Activated T-cell treated with anti-CD3 and anti-CD28 coated beads for 1 hour (primary cell): ENCODE data around the gene GTF3C1.
A peak's percentile ranks its signal among the peaks of the same experiment; 100 is the strongest.

ENCODE experiments used
- DNase-seq: peaks from one replicate; pipeline ENCODE4 v3.0.0-alpha.2; 2020; ENCODE audit warnings: low read depth

GTF3C1 gene

DNA sequence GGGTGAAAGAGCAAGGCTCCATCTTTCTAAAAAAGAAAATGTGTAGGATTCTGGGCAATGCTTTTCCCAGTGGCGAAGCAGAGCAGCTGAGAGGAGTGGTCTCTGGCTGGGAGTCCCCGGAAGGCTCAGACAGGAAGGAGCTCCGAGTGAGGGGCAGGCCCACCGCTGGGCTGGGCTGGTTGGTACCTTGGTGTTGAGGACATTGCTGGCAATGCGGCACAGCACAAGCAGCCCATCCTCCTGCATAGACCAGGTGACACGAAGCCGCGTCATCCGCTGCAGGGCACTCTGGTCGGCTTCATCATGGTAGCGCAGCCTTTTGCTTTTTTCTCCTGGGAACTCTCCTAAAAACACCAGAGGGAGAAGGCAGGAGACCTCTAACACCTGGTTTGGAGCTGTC, 63.9 kb downstream of the GTF3C1 start:
- no peak for DNase-seq

DNA sequence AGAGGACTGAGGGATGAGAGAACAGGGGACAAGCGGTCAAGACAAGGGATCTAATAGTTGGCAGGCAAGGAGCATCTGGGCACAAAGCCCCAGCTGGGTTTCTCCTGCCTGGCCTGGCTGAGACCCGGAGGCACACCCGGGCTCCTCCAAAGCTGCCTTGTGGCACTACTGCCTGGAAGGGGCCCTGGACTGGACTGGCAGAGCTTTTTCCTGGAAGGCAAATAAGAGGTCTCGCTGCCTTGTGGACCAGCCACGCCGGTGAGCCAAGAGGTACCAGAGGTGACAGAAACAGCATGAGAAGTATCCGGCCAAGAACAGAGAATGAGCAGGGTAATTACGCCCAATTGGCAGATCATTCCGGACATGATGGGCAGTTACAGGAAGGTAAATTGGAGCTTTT, 64.6 kb downstream of the GTF3C1 start:
- DNase-seq: no peak

DNA sequence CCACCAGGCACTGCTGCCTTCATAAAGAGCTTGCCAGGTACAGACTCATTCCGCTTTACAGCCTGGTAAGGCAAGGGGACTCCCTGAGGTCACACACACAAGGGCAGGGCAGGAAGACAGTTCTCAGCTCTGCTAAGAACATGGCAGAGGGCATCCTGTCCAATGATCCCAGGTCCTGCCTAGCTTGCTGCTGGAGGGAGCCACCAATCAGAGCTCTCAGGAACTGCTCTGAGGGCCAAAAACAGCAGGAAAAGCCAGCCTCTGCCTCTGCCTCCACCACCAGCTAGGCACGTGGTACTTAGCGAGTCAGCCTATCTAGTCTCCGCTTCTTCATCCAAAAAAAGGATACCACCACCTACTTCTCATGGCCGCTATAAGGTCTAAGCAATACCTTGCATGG, 66.1 kb downstream of the GTF3C1 start:
- DNase-seq: no peak

DNA sequence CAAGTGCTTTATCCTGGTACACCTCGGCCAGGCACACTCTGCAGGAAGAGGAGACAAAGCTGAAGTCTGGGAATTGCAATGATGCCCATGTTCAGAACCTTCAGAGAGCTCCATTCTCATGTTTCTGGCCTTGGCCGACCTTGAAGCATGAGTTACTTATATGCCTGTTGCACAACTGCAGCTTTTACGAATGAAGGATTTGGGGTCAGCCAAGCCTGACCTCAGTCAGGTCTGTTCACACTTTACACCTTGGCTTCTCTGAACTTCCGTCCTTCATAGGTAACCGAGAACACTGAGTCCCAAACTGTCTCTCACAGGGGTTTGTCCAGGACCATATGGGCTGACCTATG, 66.7 kb downstream of the GTF3C1 start:
- DNase-seq: no peak

DNA sequence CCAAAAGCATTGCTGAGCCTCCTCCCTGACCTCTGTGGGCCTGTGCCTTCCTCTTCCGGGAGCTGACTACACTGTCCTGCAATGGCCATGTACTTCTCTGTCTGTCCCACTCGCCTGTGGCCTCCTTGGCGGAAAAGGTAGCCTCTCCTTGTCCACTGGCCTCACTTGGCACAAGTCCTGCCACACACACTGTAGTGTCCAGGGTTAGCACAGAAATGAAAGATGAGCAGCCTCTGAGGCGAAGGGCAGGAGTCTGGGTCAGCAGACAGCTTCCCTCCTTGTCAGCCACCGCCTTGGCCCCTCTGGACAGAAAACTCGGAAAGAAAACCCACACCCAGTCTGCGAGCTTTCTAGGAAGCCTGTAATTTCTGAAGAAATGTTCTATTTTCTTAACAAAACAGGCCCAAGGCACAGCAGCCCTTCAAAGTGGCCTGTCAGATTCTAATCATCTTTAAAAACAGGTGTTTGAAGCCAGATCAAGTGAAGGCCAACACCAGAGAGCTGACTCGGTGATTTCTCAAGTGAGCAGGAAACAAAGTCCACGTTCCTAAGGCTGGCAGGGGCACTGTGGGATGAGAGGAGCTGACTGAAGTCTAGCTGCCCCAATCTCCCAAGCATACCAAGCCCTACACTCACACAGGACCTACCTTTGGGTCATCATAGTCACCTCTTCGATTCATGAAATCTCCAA, 67.2 kb downstream of the GTF3C1 start:
- DNase-seq: no peak

DNA sequence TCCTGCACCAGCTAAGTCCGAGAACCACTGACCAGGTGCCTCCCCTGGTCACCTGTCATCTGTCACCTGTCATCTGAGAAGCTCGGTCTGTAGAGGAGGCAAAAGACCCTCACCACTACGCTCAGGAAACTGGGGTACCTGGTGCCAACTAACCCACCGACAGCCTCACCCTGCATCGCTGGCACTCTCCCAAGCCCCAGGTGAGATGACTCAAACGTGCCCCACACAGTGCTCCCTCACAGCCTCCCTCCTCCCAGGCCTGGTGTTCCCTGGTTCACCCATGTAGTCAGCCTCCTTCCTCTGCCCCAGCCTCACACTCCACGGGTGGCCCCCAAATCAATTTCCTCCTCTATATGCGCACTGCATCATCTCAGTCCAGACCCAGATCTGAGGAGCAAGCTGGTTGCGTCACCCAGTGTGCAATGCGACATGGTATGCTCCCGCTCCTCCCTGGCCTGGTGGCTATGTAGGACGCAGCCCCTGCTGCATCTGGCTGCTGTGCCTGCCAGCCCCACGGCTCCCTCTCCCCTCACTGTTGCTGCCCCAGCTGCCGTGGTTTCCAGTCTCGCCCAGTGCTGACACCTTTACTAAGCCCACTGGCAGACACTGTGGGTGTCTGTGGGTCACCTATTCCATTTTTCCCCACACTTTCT, 68.3 kb downstream of the GTF3C1 start:
- DNase-seq: no peak

DNA sequence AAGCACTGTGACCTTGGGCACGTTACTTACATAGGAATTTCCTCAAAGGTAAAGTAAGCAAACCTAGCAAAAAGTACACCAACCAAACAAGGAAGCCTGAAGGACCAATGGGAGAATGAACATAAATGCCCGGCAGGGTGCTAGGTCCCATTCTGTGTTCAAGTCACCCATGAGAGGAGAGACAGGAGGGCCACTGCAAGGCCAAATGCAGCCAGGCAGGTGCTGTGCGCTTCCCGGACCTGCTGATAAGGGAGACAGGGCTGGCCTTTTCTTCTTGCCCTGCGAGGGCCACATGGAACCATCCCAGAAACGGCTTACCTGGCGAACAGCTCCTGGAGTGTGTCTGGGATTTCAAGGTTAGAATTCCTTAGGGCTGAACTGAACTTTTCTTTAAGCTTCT, 69.0 kb downstream of the GTF3C1 start:
- DNase-seq: no peak

DNA sequence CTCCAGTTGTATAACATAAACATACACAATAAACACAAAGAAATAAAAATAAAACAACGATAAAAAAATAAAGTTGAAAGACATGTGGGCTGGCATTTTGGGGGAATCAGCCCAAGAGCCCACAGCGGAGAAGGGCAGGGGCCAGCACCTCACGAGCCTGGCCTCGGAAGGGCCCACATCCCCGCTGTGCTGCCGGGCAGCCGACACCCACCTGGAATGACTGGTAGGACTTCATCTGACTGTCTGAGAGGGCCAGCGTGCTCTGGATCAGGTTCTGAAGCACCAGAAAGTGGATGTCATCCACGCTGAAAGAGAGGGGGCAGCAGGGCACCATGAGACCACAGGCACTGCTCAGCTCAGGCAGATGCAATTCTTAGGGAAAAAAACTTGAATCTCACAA, 73.5 kb downstream of the GTF3C1 start:
- no peak for DNase-seq

DNA sequence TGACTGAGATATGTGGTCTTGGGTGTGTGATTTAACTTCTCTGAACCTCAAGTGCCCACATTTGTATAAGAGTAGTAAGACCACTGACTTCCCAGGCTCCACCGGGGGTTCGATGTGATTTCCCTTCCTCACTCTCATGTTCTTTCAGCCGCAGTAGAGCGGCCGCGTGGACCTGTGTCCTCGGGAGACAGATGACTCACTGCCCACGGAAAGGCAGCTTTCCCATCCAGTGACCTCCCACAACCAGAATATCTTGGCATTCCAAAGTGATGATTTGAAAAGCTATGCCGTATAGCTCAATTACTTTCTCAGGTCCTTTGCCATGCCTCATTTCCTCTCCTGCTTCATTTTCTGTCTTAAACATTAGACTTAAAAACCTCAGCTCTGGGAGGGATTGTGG, 74.2 kb downstream of the GTF3C1 start:
- DNase-seq: no peak

DNA sequence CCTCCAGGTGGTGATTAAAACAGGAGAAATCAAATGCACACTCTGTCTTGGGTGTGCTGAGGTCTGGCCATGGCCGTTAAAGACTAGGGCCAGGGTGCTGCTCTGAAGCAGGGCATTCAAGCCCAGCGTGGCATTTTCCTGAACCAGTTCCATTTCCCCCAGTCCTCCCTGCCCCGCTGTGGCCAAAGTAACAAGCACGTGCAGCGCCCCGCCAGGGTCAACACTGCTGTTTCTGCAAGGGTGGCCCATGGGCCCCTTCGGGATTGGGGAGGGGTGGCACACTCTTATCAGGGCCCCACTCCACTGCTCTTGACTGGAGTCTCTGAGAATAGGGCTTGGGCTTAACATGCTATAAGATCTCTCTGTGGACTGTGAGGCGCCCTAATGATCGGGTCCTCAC, 74.8 kb downstream of the GTF3C1 start:
- no peak for DNase-seq

DNA sequence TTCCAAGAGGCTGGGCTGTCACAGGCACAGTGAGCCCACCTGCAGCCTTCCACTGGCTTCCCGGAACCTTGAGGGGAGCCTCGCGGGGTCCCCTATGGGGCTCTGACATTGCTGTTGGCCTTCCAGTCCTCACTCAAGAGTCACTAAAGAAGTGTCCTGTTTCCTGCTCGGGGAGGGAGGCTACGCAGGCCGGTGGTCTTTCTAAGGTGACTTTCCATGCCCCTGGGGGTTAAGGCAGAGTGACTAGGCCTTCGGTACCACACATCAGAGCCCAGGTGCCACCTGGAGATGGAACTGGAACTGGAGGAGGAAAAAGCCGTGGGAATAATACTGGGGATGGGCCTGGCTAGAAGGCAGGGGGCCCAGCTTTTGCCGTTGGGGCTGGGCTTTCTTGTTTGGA, 75.7 kb downstream of the GTF3C1 start:
- no peak for DNase-seq

DNA sequence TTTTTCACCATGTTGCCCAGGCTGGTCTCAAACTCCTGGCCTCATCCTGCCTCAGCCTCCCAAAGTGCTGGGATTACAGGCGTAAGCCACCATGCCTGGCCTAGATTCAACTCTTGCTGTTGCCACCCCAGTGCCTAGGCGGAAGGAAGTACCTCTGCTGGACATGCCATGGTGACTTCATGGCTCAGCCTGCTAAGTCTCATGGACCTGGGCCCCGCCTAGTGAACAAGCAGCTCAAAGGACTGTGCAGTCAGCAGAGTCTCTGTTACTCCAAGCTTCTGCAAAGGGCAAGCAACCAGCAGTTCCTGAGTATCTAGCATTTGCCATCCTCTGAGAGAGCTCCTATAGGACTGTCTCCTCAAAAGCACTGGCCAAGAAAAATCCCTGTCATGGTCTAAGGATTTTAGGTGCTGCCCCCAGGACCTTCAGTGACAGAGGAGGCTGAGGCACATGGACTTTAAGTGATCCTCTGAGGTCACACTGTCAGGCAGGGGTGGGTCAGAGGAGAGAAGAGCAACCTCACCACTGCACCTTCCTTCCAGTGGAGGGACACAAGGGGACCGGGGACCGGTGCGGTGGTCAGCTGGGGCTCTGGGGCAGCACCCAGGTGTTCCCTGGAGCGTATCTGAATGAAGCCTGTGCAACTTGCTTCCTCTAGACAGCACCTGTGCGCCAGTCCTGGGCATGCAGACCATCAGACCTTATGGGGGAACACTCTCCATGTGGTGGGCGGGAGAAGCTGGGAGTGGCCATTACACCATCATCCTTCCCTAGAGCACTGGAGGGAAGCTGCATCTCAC, 76.4 kb downstream of the GTF3C1 start:
- DNase-seq: no peak

DNA sequence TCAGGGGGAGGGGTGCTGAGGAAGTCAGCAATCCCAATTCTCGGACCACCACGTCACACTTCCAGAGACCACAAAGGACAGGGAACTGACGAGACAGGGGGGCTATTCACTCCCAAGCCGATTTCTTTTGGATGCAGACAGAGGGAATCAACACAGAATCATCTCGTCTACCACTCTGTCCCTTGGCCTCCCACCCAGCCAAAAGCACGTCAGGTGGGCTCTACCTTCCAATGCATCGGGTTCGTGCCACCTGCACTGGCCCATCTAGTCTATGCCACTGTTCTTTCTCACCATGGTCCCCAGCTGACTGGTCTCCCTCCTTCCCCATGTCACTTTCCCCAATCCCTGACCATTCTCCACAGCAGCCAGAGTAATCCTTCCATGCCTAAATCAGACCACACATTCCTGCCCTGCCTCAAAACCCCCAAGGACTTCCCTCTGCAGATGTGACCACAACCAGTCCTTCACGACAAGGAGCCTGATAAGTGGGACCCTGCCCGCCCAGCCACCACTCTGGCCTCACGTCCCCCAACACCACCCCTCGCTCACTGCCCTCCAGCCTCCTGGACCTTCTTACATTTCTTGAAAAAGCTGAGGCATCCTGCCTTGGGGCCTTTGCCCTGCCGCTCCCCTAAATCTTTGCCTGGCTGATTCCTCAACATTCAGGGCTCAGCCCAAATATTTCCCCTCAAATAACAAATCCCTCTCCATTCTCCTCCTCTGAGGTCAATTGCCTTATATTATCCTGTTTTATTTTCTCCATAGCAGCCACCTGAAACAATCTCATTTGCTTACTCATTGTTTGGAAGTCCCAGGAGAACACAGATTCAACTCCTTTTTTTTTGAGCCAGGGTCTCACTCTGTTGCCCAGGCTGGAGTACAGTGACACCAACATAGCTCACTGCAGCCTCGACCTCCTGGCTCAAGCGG, 77.4 kb downstream of the GTF3C1 start:
- no peak for DNase-seq

DNA sequence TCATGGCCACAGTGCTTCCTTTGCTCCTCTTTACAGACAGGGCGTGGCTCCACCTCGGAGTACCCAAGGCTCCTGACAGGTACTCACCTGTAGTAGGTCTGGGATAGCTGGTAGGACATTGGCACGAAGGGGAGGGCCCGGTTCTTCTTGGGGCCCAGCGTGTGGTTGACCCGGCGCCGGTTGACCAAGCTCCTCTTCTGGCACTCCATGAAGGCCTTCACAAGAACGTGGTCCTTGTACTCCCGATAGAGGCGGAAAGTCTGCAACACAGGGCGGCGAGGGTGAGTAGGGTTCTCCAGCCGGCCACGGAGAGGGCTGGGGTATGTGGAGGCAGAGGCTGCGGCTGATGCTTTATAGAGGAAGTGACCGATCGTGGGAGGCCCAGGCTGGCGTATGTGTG, 78.1 kb downstream of the GTF3C1 start:
- no peak for DNase-seq

DNA sequence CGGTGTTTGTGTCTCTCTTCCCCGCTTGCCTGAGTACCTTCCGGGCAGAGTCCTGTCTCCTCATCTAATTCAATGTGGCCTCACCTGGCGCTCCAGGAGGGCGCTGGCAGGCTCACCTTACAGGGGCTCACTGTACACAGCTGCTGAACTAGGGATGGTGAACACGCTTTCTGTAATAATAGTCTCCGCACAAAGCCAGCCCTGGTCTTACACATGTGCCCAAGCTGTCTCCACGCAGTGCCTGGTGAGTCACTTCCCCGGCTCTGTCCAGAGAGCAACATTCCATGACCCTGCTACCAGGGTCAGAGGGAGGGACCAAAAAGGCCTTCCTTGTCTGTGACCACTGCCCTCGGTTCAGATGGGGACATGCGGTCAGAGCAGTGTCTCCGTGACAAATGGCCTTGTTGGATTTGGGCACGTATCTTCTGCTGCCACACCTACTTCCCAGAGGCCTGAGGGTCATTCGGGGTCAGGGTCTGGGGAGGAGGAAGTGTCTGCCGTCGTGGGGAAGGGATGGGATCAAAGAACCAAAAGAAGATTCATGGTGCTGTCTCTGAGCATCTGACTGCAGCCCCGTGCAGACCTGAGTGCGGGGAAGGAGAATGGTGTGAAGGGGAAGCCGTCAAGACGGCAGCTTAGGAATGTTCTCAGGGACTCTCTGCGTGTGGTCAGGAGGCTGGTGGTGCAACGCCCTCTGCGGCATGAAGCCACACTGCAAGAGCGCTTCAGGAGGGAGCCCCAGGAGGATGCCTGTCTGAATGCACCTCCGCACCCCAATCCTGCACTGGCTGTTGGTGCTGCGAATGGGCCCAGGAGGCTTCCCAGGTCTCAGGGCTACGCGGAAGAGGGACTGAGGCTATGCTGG, 78.9 kb downstream of the GTF3C1 start:
- DNase-seq: no peak

DNA sequence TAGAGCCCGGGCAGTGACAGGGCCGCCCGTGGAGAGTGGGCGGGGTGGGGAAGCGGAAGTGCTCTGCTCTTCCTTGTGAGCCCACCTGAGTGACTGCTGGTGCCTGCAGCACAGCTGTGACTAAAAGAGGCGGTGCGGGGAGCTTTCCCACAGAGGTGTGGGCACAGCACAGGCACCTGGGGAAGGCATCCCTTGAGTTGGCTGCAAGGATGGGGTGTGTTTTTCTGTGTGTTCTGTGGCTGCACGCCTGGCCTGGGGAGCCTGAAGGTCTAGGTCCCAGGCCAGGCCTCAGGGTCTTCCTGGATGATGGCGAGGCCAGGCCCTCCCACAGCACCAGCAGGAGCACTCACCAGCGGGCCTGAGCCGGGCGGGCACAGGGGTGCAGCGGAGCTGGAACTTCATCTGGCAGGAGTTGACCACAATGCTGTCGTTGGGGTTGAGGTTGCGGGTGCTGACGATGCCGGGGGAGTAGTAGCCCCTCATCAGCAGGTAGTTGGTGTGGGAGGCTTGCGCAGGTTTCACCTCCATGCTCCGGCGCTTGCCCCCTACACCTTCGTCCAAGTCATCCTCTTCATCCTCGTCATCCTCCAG, 80.7 kb downstream of the GTF3C1 start:
- DNase-seq: no peak

DNA sequence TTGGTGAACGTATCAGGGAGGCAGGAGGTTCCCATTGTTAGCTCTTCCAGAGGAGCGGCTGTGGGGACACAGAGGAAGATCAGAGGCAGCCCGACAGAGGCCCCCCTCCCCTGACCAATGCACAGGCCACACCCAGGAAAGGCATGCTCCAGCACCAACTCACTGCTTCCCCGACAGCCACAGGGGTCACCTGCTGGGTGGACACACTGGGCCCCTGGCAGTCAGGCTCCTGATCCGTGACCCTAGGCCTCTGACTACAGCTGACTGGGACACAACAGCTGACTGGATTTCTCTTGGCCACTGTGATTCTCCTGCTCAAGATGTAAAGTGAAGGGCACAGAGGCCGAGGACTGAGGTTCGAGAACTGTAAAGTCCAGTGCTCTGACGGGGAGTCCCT, 84.2 kb downstream of the GTF3C1 start:
- DNase-seq: no peak

DNA sequence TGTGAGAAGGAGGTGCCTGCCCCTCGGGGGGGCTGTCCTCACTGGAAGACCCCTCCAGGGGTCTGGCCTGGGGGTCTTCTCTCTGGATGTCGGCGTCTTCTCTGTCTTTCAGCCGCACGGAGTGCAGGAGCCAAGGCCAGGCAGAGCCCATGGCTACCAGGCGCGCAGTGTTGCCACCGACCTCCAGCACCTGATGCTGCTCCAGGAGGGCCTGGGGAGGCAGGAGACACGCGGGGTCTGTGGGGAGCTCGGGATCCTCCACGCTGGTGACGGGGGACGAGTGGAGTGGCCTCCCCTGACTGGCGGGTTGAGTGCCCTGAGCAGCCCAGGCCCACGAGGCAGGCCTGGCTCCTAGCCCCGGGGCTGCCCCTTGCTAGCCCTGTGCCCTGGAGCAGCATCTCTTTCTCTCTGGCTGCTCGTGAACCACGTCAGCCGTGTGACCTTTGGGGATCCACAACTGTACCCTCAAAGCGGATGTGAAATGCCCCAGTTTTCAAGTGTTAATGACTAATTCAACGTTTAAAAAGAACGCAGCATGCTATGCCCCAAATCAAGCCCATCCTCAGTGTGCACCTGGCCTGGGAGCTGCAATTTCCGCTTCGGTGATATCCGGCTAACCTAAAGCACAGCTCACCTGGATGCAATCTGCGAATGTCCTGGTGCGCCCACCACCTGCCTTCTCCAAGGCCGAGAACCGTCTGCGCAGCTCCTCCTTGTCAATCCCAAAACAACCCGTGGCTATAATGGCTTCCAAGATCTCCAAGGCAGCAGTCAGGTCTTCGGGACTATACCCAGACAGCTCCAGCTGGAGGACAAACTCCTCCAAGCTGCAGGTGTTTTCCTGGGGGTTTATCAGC, 84.9 kb downstream of the GTF3C1 start:
- no peak for DNase-seq

DNA sequence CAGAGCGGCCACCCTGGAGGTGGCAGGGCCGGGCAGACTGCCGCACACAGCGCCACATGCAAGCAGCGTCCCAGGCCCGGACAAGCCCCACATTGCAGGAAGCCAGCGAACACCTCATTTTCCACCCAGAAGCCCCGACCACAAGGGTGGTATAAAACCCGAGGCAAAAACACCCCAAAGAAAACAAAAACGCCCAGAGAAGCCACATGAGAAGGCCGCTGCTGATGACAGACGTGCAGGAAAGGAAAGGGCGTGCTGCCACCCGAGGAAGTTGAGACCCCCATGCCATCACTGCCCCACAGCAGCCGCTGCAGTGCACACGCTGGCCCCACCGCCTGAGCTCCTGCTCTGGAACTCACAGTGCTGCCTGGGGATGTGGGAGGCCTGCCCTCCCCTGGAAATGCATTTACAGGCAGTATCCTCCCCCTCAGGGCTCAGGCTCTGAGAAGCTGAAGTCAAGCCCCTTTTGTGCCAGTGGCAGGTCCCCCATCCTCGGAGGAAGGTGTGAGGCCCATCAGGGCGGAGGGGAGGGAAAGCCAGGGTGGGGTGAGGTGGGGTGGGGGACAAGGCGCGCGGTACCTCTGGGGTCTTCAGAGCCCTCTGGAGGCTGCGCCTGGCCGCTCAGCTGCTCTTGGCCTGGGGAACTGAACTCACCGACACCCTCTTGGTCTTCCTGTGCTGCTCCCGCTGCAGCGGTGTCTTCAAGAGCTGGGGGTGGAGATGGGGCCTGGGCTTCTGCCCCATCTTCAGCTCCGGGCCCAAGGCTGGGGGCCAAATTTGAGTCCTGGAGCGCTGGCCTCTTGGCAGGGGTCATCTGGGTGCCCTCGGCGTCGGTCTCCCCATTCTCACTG, 85.7 kb downstream of the GTF3C1 start:
- DNase-seq: peak; percentile 46
